GM23338 (cell line): Measurements from ENCODE around the gene TYROBP. TPM values are rescaled to one million over a fixed set of nuclear protein-coding genes. Genes with fewer than 3 reads are reported as not detected.

Experiments
- CREB1 ChIP-seq: fragments of 250-450 bp; sonication (Bioruptor Pico); IDR thresholded peaks from 2 replicates; pipeline ENCODE4 v1.5.0; 2020; ENCODE audit warnings: low read depth, mild to moderate bottlenecking, moderate library complexity
- CTCF ChIP-seq, 2 experiments: fragments of 200-600 bp in 1 of 2; sonication (generic) in 1 of 2; conservative IDR thresholded peaks; 2 replicates each; pipeline versions ENCODE4 v1.5.1 to v1.6.1; 2016 to 2017; ENCODE audit warnings: antibody characterized with exemption in 2 of 2, low read depth in 2 of 2, mild to moderate bottlenecking in 2 of 2, moderate library complexity in 1 of 2
- ETS1 ChIP-seq: IDR thresholded peaks from 2 replicates; pipeline ENCODE4 v1.6.1; 2016; ENCODE audit warnings: antibody characterized with exemption
- EZH2 ChIP-seq: fragments of 200-600 bp; sonication (generic); IDR thresholded peaks from one replicate; pipeline ENCODE4 v1.8.0; 2017; ENCODE audit warnings: antibody characterized with exemption, mild to moderate bottlenecking, low read depth; ENCODE audit not compliant: unreplicated experiment
- JUNB ChIP-seq: IDR thresholded peaks from one replicate; pipeline ENCODE4 v1.6.1; 2016; ENCODE audit warnings: antibody characterized with exemption; ENCODE audit not compliant: unreplicated experiment
- NANOG ChIP-seq: IDR thresholded peaks from 2 replicates; pipeline ENCODE4 v1.6.1; 2016; ENCODE audit warnings: antibody characterized with exemption, borderline replicate concordance
- POLR2AphosphoS5 ChIP-seq: IDR thresholded peaks from 2 replicates; pipeline ENCODE4 v1.6.1; 2016; ENCODE audit warnings: antibody characterized with exemption, low read depth
- ZNF114 ChIP-seq: fragments of 250-450 bp; sonication (Bioruptor Pico); IDR thresholded peaks from 2 replicates; pipeline ENCODE4 v1.5.0; 2020; ENCODE audit warnings: mild to moderate bottlenecking, moderate library complexity
- ZNF331 ChIP-seq: fragments of 250-450 bp; sonication (Bioruptor Pico); IDR thresholded peaks from 2 replicates; pipeline ENCODE4 v1.5.0; 2020; ENCODE audit warnings: low read depth, mild to moderate bottlenecking, moderate library complexity
- ZNF462 ChIP-seq: fragments of 250-450 bp; sonication (Bioruptor Pico); IDR thresholded peaks from 2 replicates; pipeline ENCODE4 v1.5.0; 2020; ENCODE audit warnings: mild to moderate bottlenecking, moderate library complexity
- polyA plus RNA-seq: library from polyadenylated mRNA; unstranded; fragments of >200 nt; fragmentation: Nextera tagmentation; extraction: Ambion mirVana; gene quantifications from 2 replicates; pipeline ENCODE4 v1.2.1, GENCODE V29; 2016
- total RNA-seq: library from RNA; depleted of rRNA; stranded (reverse); fragments of >200 nt; shearing (Covaris generic); gene quantifications from 2 replicates; pipeline ENCODE4 v1.2.3, GENCODE V29; 2014

TYROBP gene
- total and polyA plus RNA-seq, 2 experiments from 2014 or later: not detected

- no peak for TF ChIP-seq ZNF462 (CRISPR knock-in tag)
- no peak for TF ChIP-seq CREB1 (CRISPR knock-in tag)
- TF ChIP-seq NANOG: no peak
- no peak for TF ChIP-seq JUNB
- TF ChIP-seq EZH2: no peak
- no peak for TF ChIP-seq ETS1
- TF ChIP-seq POLR2AphosphoS5: no peak
- TF ChIP-seq ZNF114 (CRISPR knock-in tag): no peak
- TF ChIP-seq CTCF (conservative IDR thresholded peaks at IDR 0.05; ENCODE audit: low read depth in 2 of 2): no peak
- TF ChIP-seq ZNF331 (CRISPR knock-in tag): no peak
These were observed 10.2 kb downstream of the TYROBP start (continued) for GRCh38 chr19:35897706-35898451.
